Measurements from ENCODE around the gene CORO6. TPM values are rescaled to one million over a fixed set of nuclear protein-coding genes. Genes with fewer than 3 reads are reported as not detected.

Gene CORO6
- total RNA-seq, 1 experiment from 2014 or later = 2.3 TPM

- Mint-ChIP-seq H3K36me3 (ENCODE audit: insufficient read depth in 1 of 3, low read depth in 3 of 3) (peaks cover 2 to 10% (median 8%) of the 10 kb centered on the region in 3 experiments; a peak in 4 of 7 replicates), H3K4me1 (peaks cover 12 to 31% of the 10 kb centered on the region in 2 experiments), H3K9me3 (no peaks in the 10 kb centered on the region), H3K4me3 (no peak overlapping the region), H3K27ac (no peak overlapping the region), H3K27me3 (ENCODE audit: low read depth) (peaks cover 41% of the 10 kb centered on the region)
- H3K79me1 ChIP-seq (ENCODE audit: insufficient read depth, low read depth, low read length, poor library complexity, severe bottlenecking) = no peaks in the 10 kb centered on the region
- no peak overlapping the region for H3K18ac ChIP-seq (ENCODE audit: insufficient read length, low read depth, low read length)
- no peak overlapping the region for H3K56ac ChIP-seq (ENCODE audit: insufficient read length, low read depth, low read length)
- H3K9ac ChIP-seq (ENCODE audit: extremely low read depth, insufficient read length, low read length) = no peak overlapping the region
- peaks cover 9% of the 10 kb centered on the region for H3K23me2 ChIP-seq (ENCODE audit: insufficient read length, low read depth, low read length, poor library complexity, severe bottlenecking)
- H2BK20ac ChIP-seq (ENCODE audit: low read depth, low read length, poor library complexity, severe bottlenecking) = no peak overlapping the region
- H3K14ac ChIP-seq (ENCODE audit: insufficient read depth, low read length) = no peak overlapping the region
- H4K8ac ChIP-seq (replicated peaks; ENCODE audit: insufficient read length, low read depth, low read length) = no peak overlapping the region
- H3K27ac ChIP-seq (ENCODE audit: insufficient read length, low read depth, low read length) = no peak overlapping the region
- no peak overlapping the region for H2BK15ac ChIP-seq (ENCODE audit: low read depth, low read length)
- H3K79me2 ChIP-seq (ENCODE audit: insufficient read depth, low read length) = no peaks in the 10 kb centered on the region
- H3T11ph ChIP-seq (ENCODE audit: low read length) = no peak overlapping the region
- peaks cover 7% of the 10 kb centered on the region for H3K27me3 ChIP-seq (ENCODE audit: insufficient read depth, low read length)
- H2AFZ ChIP-seq (ENCODE audit: low read length) = no peak overlapping the region
- WGBS (ENCODE audit: extremely low coverage, insufficient read length, low lambda C conversion rate) = no CpG with 5 or more reads among the region's 11 CpGs
- H2BK120ac ChIP-seq (ENCODE audit: low read depth, low read length, poor library complexity, severe bottlenecking) = no peak overlapping the region
- no peak overlapping the region for H4K91ac ChIP-seq (ENCODE audit: insufficient read length, low read depth, low read length)
- TF ChIP-seq, protein P1, sequence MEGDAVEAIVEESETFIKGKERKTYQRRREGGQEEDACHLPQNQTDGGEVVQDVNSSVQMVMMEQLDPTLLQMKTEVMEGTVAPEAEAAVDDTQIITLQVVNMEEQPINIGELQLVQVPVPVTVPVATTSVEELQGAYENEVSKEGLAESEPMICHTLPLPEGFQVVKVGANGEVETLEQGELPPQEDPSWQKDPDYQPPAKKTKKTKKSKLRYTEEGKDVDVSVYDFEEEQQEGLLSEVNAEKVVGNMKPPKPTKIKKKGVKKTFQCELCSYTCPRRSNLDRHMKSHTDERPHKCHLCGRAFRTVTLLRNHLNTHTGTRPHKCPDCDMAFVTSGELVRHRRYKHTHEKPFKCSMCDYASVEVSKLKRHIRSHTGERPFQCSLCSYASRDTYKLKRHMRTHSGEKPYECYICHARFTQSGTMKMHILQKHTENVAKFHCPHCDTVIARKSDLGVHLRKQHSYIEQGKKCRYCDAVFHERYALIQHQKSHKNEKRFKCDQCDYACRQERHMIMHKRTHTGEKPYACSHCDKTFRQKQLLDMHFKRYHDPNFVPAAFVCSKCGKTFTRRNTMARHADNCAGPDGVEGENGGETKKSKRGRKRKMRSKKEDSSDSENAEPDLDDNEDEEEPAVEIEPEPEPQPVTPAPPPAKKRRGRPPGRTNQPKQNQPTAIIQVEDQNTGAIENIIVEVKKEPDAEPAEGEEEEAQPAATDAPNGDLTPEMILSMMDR (conservative IDR thresholded peaks at IDR 0.05) = no peak
- H3K4me1 ChIP-seq (ENCODE audit: insufficient read depth, low read length) = no peaks in the 10 kb centered on the region; the same call in 1 of the 2 replicates
- H2AK5ac ChIP-seq (ENCODE audit: insufficient read length, low read length) = no peak overlapping the region
- H2BK5ac ChIP-seq (ENCODE audit: insufficient read length, low read length) = no peak overlapping the region
- no peak overlapping the region for H3K23ac ChIP-seq (ENCODE audit: insufficient read length, low read depth, low read length)
- no peak for DNase-seq
- no peak overlapping the region for H3K4ac ChIP-seq (ENCODE audit: low read depth, low read length)
- no peaks in the 10 kb centered on the region for H4K20me1 ChIP-seq (ENCODE audit: control insufficient read depth, insufficient read depth, insufficient read length)
- H2BK12ac ChIP-seq (ENCODE audit: insufficient read length, low read depth, low read length) = no peak overlapping the region
- no peaks in the 10 kb centered on the region for H3K9me3 ChIP-seq (ENCODE audit: control insufficient read depth, low read depth, low read length)
- no peak overlapping the region for H4K5ac ChIP-seq (ENCODE audit: insufficient read length, low read depth, low read length)
- H3K4me2 ChIP-seq (ENCODE audit: insufficient read depth, insufficient read length, low read length) = no peak overlapping the region
These were observed 11.2 kb downstream of the CORO6 start for GRCh38 chr17:29611351-29612093.
